Measurements from ENCODE around the gene LRRK1.

The LRRK1 gene

GRCh38 chr15:101044625-101045235 is 125.6 kb downstream of the LRRK1 start:
- TF ChIP-seq CTCF (IDR thresholded peaks at IDR 0.05; ENCODE audit: insufficient read depth, low read length, poor library complexity, severe bottlenecking): no peak

DNA sequence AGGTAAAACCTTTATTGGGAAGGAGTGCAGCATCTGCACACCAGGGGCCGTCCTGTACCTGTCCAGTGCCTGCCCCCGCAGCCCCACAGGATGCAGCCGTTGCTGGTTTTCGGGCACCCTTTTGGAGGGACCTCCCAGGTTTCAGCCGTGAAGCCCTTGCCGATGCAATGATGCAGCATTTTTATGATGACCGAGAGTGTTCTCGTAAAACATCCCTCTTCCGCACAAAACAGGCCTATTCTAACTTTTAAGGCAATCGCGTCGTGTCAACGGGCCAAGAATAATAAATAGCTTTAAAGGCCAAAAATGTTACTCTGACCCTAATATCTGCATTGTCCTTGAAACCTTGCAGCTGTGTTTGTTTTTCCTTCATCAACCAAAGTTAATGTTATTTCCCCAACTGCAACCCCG is 126.1 kb downstream of the LRRK1 start:
- no peaks in the 10 kb centered on the region for H3K27me3 ChIP-seq (replicated peaks; ENCODE audit: control insufficient read depth, insufficient read depth, low read length)
- no peak for TF ChIP-seq CTCF (IDR thresholded peaks at IDR 0.05; ENCODE audit: insufficient read depth, low read length, poor library complexity, severe bottlenecking)
- H3K36me3 ChIP-seq (ENCODE audit: control insufficient read depth, insufficient read depth, low read length): peaks cover 44% of the 10 kb centered on the region
- no peak for DNase-seq (ENCODE audit: extremely low read depth, insufficient read length)
- no peak overlapping the region for H3K4me3 ChIP-seq (replicated peaks; ENCODE audit: low read depth, low read length)

More at GRCh38 chr15:101044625-101045235, 125.6 kb downstream of the LRRK1 start:
- H3K4me3 ChIP-seq (replicated peaks; ENCODE audit: low read depth, low read length): no peak overlapping the region
- no peaks in the 10 kb centered on the region for H3K27me3 ChIP-seq (replicated peaks; ENCODE audit: control insufficient read depth, insufficient read depth, low read length)
- peaks cover 42% of the 10 kb centered on the region for H3K36me3 ChIP-seq (ENCODE audit: control insufficient read depth, insufficient read depth, low read length)
- DNase-seq (ENCODE audit: extremely low read depth, insufficient read length): no peak

DNA sequence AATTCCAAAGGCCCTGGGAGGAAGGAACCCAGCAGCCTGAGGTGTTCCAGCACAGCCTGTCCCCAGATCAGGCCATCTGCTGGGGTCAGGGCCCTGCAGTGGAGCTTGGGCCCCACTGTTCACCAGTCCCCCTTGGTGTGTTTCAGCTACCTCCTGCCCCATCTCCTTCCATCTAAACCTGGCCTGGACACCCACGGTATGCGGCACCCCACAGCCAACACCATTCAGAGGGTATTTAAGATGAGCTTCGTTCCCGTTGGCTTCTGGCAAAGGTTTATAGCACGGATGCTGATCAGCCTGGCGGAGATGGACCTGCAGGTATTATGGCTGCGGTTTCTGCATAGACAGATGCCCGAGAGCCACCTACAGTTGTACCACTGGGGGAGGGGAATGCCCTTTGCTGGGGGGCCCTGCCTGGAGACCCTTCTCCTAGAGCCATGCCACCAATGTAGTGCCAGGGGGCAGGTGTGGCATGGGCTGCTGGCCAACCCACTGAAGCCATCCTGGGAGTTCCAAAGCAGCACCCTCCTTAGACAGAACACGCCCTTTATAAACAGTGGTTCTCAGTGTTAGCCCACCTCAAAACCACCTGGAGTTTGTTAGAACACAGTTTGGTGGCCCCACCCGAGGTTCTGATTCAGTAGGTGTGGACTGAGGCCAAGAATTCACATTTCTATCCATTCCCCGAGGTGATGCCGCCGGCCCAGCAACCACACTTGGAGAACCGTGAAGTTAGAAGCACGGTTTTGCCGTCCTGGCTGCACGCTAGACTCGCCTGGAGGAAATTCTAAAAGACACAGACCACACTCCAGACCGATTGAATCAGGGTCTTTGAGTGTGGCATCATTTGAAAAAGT is 126.9 kb downstream of the LRRK1 start:
- H3K36me3 ChIP-seq (ENCODE audit: control insufficient read depth, insufficient read depth, low read length): peaks cover 50% of the 10 kb centered on the region
- TF ChIP-seq CTCF (IDR thresholded peaks at IDR 0.05; ENCODE audit: insufficient read depth, low read length, poor library complexity, severe bottlenecking): no peak
- no peak for DNase-seq (ENCODE audit: extremely low read depth, insufficient read length)

GRCh38 chr15:101046826-101047225 is 127.7 kb downstream of the LRRK1 start:
- TF ChIP-seq CTCF (IDR thresholded peaks at IDR 0.05; ENCODE audit: insufficient read depth, low read length, poor library complexity, severe bottlenecking): no peak
- Histone ChIP-seq H3K27me3 (replicated peaks; ENCODE audit: control insufficient read depth, insufficient read depth, low read length) (no peaks in the 10 kb centered on the region), H3K4me3 (replicated peaks; ENCODE audit: low read depth, low read length) (no peak overlapping the region), H3K36me3 (ENCODE audit: control insufficient read depth, insufficient read depth, low read length) (peaks cover 56% of the 10 kb centered on the region)
- DNase-seq (ENCODE audit: extremely low read depth, insufficient read length): no peak

More for the DNA sequence above, 126.9 kb downstream of the LRRK1 start:
- Histone ChIP-seq H3K27me3 (replicated peaks; ENCODE audit: control insufficient read depth, insufficient read depth, low read length) (no peaks in the 10 kb centered on the region), H3K4me3 (replicated peaks; ENCODE audit: low read depth, low read length) (no peak overlapping the region)

DNA sequence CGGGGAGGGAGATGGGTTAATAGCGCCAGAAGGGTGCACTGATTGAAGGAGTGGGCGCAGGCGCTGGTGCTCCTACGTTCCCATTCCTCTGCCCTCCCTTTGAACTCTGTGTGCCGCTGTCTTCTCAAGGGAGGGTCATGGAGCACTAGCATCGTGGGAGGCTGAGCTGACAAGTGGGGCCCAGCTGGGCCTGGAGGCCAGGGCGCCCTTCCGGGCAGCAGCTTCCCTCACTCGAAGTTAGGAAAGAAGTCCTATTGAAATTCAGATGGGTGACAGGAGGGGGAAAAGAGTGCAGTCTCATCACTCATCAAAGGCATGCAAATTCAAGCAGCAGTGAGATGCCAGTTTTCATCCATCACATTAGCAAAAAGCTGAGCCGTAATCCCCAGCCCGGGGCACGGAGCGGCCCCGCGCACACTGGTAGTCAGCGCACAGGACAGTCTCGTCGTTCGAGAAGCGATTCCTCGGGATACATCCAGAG is 128.2 kb downstream of the LRRK1 start:
- Histone ChIP-seq H3K36me3 (ENCODE audit: control insufficient read depth, insufficient read depth, low read length) (peaks cover 56% of the 10 kb centered on the region), H3K27me3 (replicated peaks; ENCODE audit: control insufficient read depth, insufficient read depth, low read length) (no peaks in the 10 kb centered on the region), H3K4me3 (replicated peaks; ENCODE audit: low read depth, low read length) (no peak overlapping the region)
- no peak for TF ChIP-seq CTCF (IDR thresholded peaks at IDR 0.05; ENCODE audit: insufficient read depth, low read length, poor library complexity, severe bottlenecking)
- DNase-seq (ENCODE audit: extremely low read depth, insufficient read length): no peak

Data from GM06990 (cell line).